ENCODE measurements around the gene PDLIM1. TPM values are rescaled to one million over a fixed set of nuclear protein-coding genes. Genes with fewer than 3 reads are reported as not detected.

The PDLIM1 gene
- total RNA-seq, 1 experiment from 2014 or later = 67.4 TPM

DNA sequence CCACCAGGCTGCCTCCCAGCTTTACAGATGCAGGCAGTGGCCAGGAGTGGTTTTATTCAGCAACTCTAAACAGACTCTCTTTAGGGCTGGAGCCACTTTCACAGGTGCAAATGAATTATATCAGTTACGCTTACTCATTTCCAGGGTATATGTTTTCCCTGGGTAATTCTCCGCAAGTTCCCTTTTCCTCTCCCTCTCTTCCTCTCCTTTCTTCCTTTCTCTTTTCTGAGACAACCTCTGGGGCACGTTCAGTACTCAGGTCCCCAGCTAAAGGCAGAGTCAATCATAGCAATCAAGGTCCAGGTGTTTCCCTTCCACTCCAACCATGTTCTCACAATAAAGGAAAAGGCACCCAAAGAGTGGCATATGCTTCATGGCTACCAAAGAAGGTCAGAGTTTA is 41.3 kb downstream of the PDLIM1 start:
- ATAC-seq (no peak), DNase-seq (ENCODE audit: low read depth, low spot score) (no peak)
- no peak for TF ChIP-seq SIN3A (IDR thresholded peaks at IDR 0.05; ENCODE audit: low read depth)
- TF ChIP-seq POLR2AphosphoS5 (IDR thresholded peaks at IDR 0.05; ENCODE audit: low read depth, low read length) = no peak
- TF ChIP-seq, protein P1, sequence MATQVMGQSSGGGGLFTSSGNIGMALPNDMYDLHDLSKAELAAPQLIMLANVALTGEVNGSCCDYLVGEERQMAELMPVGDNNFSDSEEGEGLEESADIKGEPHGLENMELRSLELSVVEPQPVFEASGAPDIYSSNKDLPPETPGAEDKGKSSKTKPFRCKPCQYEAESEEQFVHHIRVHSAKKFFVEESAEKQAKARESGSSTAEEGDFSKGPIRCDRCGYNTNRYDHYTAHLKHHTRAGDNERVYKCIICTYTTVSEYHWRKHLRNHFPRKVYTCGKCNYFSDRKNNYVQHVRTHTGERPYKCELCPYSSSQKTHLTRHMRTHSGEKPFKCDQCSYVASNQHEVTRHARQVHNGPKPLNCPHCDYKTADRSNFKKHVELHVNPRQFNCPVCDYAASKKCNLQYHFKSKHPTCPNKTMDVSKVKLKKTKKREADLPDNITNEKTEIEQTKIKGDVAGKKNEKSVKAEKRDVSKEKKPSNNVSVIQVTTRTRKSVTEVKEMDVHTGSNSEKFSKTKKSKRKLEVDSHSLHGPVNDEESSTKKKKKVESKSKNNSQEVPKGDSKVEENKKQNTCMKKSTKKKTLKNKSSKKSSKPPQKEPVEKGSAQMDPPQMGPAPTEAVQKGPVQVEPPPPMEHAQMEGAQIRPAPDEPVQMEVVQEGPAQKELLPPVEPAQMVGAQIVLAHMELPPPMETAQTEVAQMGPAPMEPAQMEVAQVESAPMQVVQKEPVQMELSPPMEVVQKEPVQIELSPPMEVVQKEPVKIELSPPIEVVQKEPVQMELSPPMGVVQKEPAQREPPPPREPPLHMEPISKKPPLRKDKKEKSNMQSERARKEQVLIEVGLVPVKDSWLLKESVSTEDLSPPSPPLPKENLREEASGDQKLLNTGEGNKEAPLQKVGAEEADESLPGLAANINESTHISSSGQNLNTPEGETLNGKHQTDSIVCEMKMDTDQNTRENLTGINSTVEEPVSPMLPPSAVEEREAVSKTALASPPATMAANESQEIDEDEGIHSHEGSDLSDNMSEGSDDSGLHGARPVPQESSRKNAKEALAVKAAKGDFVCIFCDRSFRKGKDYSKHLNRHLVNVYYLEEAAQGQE (IDR thresholded peaks at IDR 0.05; ENCODE audit: low read depth) = no peak
- TF ChIP-seq, protein P2, sequence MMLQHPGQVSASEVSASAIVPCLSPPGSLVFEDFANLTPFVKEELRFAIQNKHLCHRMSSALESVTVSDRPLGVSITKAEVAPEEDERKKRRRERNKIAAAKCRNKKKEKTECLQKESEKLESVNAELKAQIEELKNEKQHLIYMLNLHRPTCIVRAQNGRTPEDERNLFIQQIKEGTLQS (IDR thresholded peaks at IDR 0.05) = no peak
- Histone ChIP-seq H3K4me1 (ENCODE audit: control insufficient read depth in 1 of 2, insufficient read depth in 2 of 2, low read length in 2 of 2) (peaks cover 0 to 15% of the 10 kb centered on the region in 2 experiments; a peak in 1 of 4 replicates), H3K9me2 (ENCODE audit: insufficient read depth) (no peaks in the 10 kb centered on the region), H3K79me2 (ENCODE audit: insufficient read depth, low read length) (0 out of 2 replicates have a peak, but pooled peaks cover 17% of the 10 kb centered on the region), H4K20me1 (ENCODE audit: insufficient read depth) (no peaks in the 10 kb centered on the region), H3K4me3 (replicated peaks in 1 of 2; ENCODE audit: low read depth in 1 of 2, low read length in 2 of 2) (no peak overlapping the region), H3K9me3 (ENCODE audit: control insufficient read depth in 1 of 2, insufficient read depth in 1 of 2, low read depth in 1 of 2, low read length in 2 of 2) (no peaks in the 10 kb centered on the region), H2AFZ (ENCODE audit: low read depth, low read length, poor library complexity, severe bottlenecking) (no peak overlapping the region), H3K27ac (ENCODE audit: low read depth, low read length) (no peak overlapping the region), H3K27me3 (ENCODE audit: insufficient read depth, low read length) (no peaks in the 10 kb centered on the region), H3K9ac (ENCODE audit: low read length) (no peak overlapping the region), H3K36me3 (ENCODE audit: control insufficient read depth in 1 of 2, insufficient read depth in 2 of 2, low read length in 2 of 2) (0 out of 4 replicates have a peak, but pooled peaks cover 5 to 6% of the 10 kb centered on the region in 2 experiments), H3K4me2 (ENCODE audit: low read length) (no peak overlapping the region)
- BruUV-seq (replicated peaks) = no TSS peak
- ChIA-PET RAD21 (ENCODE audit: low non-redundant PET in 1 of 2, low total read pairs in 2 of 2, uncharacterized antibody in 2 of 2, unreplicated experiment in 2 of 2) (no interaction called here), POLR2A (no interaction called here), CTCF (interaction anchor here (1.2 kb wide), 1 partner anchor 114 kb away, joined by 5 read pairs; no protein-coding TSS in a partner anchor)
- intact Hi-C loops (cut with micrococcal nuclease) = no loop called here

DNA sequence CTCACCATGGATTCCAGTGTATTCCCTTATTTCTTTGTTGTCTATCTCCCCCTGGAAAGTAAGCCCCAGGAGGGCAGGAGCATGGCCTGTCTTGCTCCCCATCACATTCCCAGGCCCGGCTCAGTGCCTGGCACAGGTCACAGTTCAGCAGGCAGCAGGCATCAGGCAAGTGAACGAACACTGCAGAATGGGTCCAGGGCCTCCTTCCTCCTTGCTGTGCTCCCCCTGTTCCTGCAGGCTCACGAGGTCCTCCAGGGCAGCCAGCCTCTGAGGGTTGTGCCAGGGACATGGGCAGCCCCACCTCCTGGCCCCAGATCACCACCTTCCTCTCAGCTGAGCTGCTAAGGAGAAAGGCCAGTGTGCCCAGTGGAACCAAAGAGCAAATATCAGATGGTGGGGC is 41.8 kb downstream of the PDLIM1 start:
- POLR2A ChIA-PET = no interaction called here
- no peak overlapping the region for H3K4me3 ChIP-seq (replicated peaks in 1 of 2; ENCODE audit: low read depth in 1 of 2, low read length in 2 of 2)
- no peaks in the 10 kb centered on the region for H3K9me2 ChIP-seq (ENCODE audit: insufficient read depth)
- 0 out of 4 replicates have a peak, but pooled peaks cover 5 to 6% of the 10 kb centered on the region in 2 experiments for H3K36me3 ChIP-seq (ENCODE audit: control insufficient read depth in 1 of 2, insufficient read depth in 2 of 2, low read length in 2 of 2)
- CTCF ChIA-PET = interaction anchor here (0.5 to 1.2 kb wide), 2 partner anchors 115 to 122 kb away, joined by 3 to 5 read pairs; no protein-coding TSS in a partner anchor
- no peaks in the 10 kb centered on the region for H3K9me3 ChIP-seq (ENCODE audit: control insufficient read depth in 1 of 2, insufficient read depth in 1 of 2, low read depth in 1 of 2, low read length in 2 of 2)
- 0 out of 2 replicates have a peak, but pooled peaks cover 12% of the 10 kb centered on the region for H3K79me2 ChIP-seq (ENCODE audit: insufficient read depth, low read length)
- no peak overlapping the region for H3K9ac ChIP-seq (ENCODE audit: low read length)
- RAD21 ChIA-PET (ENCODE audit: low non-redundant PET in 1 of 2, low total read pairs in 2 of 2, uncharacterized antibody in 2 of 2, unreplicated experiment in 2 of 2) = no interaction called here
- DNase-seq (ENCODE audit: low read depth, low spot score) (no peak), ATAC-seq (no peak)
- no peaks in the 10 kb centered on the region for H3K27me3 ChIP-seq (ENCODE audit: insufficient read depth, low read length)
- intact Hi-C loops (cut with micrococcal nuclease) = no loop called here
- H4K20me1 ChIP-seq (ENCODE audit: insufficient read depth) = no peaks in the 10 kb centered on the region
- BruUV-seq (replicated peaks) = no TSS peak
- H3K4me2 ChIP-seq (ENCODE audit: low read length) = no peak overlapping the region
- peaks cover 0 to 15% of the 10 kb centered on the region in 2 experiments; a peak in 1 of 4 replicates for H3K4me1 ChIP-seq (ENCODE audit: control insufficient read depth in 1 of 2, insufficient read depth in 2 of 2, low read length in 2 of 2)
- H2AFZ ChIP-seq (ENCODE audit: low read depth, low read length, poor library complexity, severe bottlenecking) = no peak overlapping the region
- H3K27ac ChIP-seq (ENCODE audit: low read depth, low read length) = no peak overlapping the region
- TF ChIP-seq ZNF274 (IDR thresholded peaks at IDR 0.05; ENCODE audit: low read depth, low read length) = no peak
- TF ChIP-seq POLR2AphosphoS5 (IDR thresholded peaks at IDR 0.05; ENCODE audit: low read depth, low read length) = no peak
- TF ChIP-seq CEBPB (IDR thresholded peaks at IDR 0.05; ENCODE audit: low read depth) = no peak
- TF ChIP-seq, protein P2 (IDR thresholded peaks at IDR 0.05) = no peak
- TF ChIP-seq, protein P3, sequence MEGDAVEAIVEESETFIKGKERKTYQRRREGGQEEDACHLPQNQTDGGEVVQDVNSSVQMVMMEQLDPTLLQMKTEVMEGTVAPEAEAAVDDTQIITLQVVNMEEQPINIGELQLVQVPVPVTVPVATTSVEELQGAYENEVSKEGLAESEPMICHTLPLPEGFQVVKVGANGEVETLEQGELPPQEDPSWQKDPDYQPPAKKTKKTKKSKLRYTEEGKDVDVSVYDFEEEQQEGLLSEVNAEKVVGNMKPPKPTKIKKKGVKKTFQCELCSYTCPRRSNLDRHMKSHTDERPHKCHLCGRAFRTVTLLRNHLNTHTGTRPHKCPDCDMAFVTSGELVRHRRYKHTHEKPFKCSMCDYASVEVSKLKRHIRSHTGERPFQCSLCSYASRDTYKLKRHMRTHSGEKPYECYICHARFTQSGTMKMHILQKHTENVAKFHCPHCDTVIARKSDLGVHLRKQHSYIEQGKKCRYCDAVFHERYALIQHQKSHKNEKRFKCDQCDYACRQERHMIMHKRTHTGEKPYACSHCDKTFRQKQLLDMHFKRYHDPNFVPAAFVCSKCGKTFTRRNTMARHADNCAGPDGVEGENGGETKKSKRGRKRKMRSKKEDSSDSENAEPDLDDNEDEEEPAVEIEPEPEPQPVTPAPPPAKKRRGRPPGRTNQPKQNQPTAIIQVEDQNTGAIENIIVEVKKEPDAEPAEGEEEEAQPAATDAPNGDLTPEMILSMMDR (IDR thresholded peaks at IDR 0.05 in 2 of 3, conservative IDR thresholded peaks at IDR 0.05 in 1 of 3; ENCODE audit: borderline replicate concordance in 1 of 3, insufficient read depth in 1 of 3, low read depth in 2 of 3, low read length in 2 of 3) = no peak
- TF ChIP-seq, protein P1 (IDR thresholded peaks at IDR 0.05; ENCODE audit: low read depth) = no peak

Measured in HCT116 (cell line).